Measurements from ENCODE around the gene FADS2. TPM values are rescaled to one million over a fixed set of nuclear protein-coding genes. Genes with fewer than 3 reads are reported as not detected.

The FADS2 gene
- total and polyA plus RNA-seq, 2 of the 13 experiments (the other 11 are each of a cell fraction or from before 2014, with no cell fraction given), result 90.1 to 124 TPM

DNA sequence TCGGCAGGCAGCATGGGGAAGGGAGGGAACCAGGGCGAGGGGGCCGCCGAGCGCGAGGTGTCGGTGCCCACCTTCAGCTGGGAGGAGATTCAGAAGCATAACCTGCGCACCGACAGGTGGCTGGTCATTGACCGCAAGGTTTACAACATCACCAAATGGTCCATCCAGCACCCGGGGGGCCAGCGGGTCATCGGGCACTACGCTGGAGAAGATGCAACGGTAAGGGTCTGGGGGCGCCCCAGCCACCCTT lies 204 bp downstream of the FADS2 start (continued):
- TF ChIP-seq SMARCC2 (IDR thresholded peaks at IDR 0.05) (no peak), FOXA3 (CRISPR knock-in tag; IDR thresholded peaks at IDR 0.05) (no peak), ZFP62 (CRISPR knock-in tag; IDR thresholded peaks at IDR 0.05) (no peak), ZNF256 (CRISPR knock-in tag; conservative IDR thresholded peaks at IDR 0.05) (no peak), NBN (conservative IDR thresholded peaks at IDR 0.05) (no peak), ZNF629 (CRISPR knock-in tag; conservative IDR thresholded peaks at IDR 0.05) (no peak), ZNF224 (CRISPR knock-in tag; IDR thresholded peaks at IDR 0.05) (0 out of 2 replicates have a peak, but pooled peaks have one; percentile 69), KMT2A (CRISPR knock-in tag; IDR thresholded peaks at IDR 0.05) (no peak), ZFX (CRISPR knock-in tag; IDR thresholded peaks at IDR 0.05; ENCODE audit: low read depth) (no peak), ZNF710 (CRISPR knock-in tag; IDR thresholded peaks at IDR 0.05; ENCODE audit: borderline replicate concordance) (no peak), REPIN1 (CRISPR knock-in tag; IDR thresholded peaks at IDR 0.05; ENCODE audit: borderline replicate concordance, low read depth) (0 out of 2 replicates have a peak, but pooled peaks have one; percentile 7), ZNF468 (CRISPR knock-in tag; IDR thresholded peaks at IDR 0.05) (no peak), SMAD9 (CRISPR knock-in tag; IDR thresholded peaks at IDR 0.05) (no peak), PRDM10 (CRISPR knock-in tag; IDR thresholded peaks at IDR 0.05; ENCODE audit: low read depth) (no peak), ATF5 (CRISPR knock-in tag; IDR thresholded peaks at IDR 0.05; ENCODE audit: low read depth) (no peak), ZNF773 (CRISPR knock-in tag; IDR thresholded peaks at IDR 0.05; ENCODE audit: borderline replicate concordance) (no peak), KLF12 (CRISPR knock-in tag; IDR thresholded peaks at IDR 0.05; ENCODE audit: borderline replicate concordance) (no peak), AHR (CRISPR knock-in tag; IDR thresholded peaks at IDR 0.05) (0 out of 2 replicates have a peak, but pooled peaks have one; percentile 6), ZBTB21 (CRISPR knock-in tag; IDR thresholded peaks at IDR 0.05) (no peak)
- TF ChIP-seq, protein P1, sequence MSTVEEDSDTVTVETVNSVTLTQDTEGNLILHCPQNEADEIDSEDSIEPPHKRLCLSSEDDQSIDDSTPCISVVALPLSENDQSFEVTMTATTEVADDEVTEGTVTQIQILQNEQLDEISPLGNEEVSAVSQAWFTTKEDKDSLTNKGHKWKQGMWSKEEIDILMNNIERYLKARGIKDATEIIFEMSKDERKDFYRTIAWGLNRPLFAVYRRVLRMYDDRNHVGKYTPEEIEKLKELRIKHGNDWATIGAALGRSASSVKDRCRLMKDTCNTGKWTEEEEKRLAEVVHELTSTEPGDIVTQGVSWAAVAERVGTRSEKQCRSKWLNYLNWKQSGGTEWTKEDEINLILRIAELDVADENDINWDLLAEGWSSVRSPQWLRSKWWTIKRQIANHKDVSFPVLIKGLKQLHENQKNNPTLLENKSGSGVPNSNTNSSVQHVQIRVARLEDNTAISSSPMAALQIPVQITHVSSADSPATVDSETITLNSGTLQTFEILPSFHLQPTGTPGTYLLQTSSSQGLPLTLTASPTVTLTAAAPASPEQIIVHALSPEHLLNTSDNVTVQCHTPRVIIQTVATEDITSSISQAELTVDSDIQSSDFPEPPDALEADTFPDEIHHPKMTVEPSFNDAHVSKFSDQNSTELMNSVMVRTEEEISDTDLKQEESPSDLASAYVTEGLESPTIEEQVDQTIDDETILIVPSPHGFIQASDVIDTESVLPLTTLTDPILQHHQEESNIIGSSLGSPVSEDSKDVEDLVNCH (CRISPR knock-in tag; IDR thresholded peaks at IDR 0.05), result no peak
- TF ChIP-seq, protein P2, sequence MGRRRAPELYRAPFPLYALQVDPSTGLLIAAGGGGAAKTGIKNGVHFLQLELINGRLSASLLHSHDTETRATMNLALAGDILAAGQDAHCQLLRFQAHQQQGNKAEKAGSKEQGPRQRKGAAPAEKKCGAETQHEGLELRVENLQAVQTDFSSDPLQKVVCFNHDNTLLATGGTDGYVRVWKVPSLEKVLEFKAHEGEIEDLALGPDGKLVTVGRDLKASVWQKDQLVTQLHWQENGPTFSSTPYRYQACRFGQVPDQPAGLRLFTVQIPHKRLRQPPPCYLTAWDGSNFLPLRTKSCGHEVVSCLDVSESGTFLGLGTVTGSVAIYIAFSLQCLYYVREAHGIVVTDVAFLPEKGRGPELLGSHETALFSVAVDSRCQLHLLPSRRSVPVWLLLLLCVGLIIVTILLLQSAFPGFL (CRISPR knock-in tag; IDR thresholded peaks at IDR 0.05), result no peak

Measured in HepG2 (cell line).